ENCODE data around the gene AJAP1.

Gene AJAP1

GRCh38 chr1:4684136-4684535 is 29.7 kb downstream of the AJAP1 start:
- no peak overlapping the region for H4K91ac ChIP-seq (ENCODE audit: low read depth, low read length, poor library complexity)
- WGBS, 2 donors (ENCODE audit: extremely low coverage in 2 of 2, insufficient read length in 2 of 2, insufficient replicate concordance in 1 of 2), result no CpG with 5 or more reads among the region's 8 CpGs
- H2BK120ac ChIP-seq (ENCODE audit: low read depth, low read length), result no peak overlapping the region
- no peak overlapping the region for H3K23ac ChIP-seq (ENCODE audit: low read depth, low read length, poor library complexity)
- no peak overlapping the region for H3K4me3 ChIP-seq (ENCODE audit: low read length in 2 of 2)
- no peak overlapping the region for H2AFZ ChIP-seq (ENCODE audit: low read length)
- no peak overlapping the region for H2BK12ac ChIP-seq (ENCODE audit: low read length)
- H3K27ac ChIP-seq (replicated peaks; ENCODE audit: low read length), result no peak overlapping the region
- H3K4me1 ChIP-seq (ENCODE audit: control insufficient read depth in 2 of 2, insufficient read depth in 1 of 2, low read depth in 1 of 2, low read length in 2 of 2), result peaks cover 0 to 13% of the 10 kb centered on the region in 2 donors
- no peak overlapping the region for H3K14ac ChIP-seq (ENCODE audit: low read length)
- no peaks in the 10 kb centered on the region for H3K27me3 ChIP-seq (ENCODE audit: control insufficient read depth in 3 of 3, insufficient read depth in 3 of 3, low read depth in 1 of 3, low read length in 3 of 3)
- no peak overlapping the region for H3K18ac ChIP-seq (ENCODE audit: low read length)
- no peak overlapping the region for H2BK5ac ChIP-seq (ENCODE audit: low read length)
- no peaks in the 10 kb centered on the region for H3K36me3 ChIP-seq (replicated peaks in 1 of 2; ENCODE audit: control insufficient read depth in 2 of 2, insufficient read depth in 2 of 2, low read length in 2 of 2)
- no peaks in the 10 kb centered on the region for H3K9me3 ChIP-seq (replicated peaks in 1 of 2; ENCODE audit: control insufficient read depth in 2 of 2, insufficient read depth in 1 of 2, low read depth in 1 of 2, low read length in 2 of 2)
- no peak overlapping the region for H2BK15ac ChIP-seq (ENCODE audit: low read length)
- H3K79me1 ChIP-seq (ENCODE audit: low read depth, low read length), result no peaks in the 10 kb centered on the region
- peak overlapping the region; percentile 51 for H2AK5ac ChIP-seq (ENCODE audit: low read depth, low read length)
- H4K8ac ChIP-seq (ENCODE audit: low read depth, low read length), result no peak overlapping the region
- H3K4me2 ChIP-seq (ENCODE audit: insufficient read depth, low read length, poor library complexity, severe bottlenecking), result no peak overlapping the region
- no peak overlapping the region for H3K9ac ChIP-seq (ENCODE audit: low read depth, low read length, poor library complexity)
- H3K4ac ChIP-seq (ENCODE audit: low read length), result no peak overlapping the region
- no peak for DNase-seq (ENCODE audit: low spot score)

GRCh38 chr1:4684864-4685522 is 30.6 kb downstream of the AJAP1 start:
- Histone ChIP-seq H3K36me3 (replicated peaks in 1 of 2; ENCODE audit: control insufficient read depth in 2 of 2, insufficient read depth in 2 of 2, low read length in 2 of 2) (no peaks in the 10 kb centered on the region), H3K4ac (ENCODE audit: low read length) (no peak overlapping the region), H3K9ac (ENCODE audit: low read depth, low read length, poor library complexity) (no peak overlapping the region), H4K8ac (ENCODE audit: low read depth, low read length) (no peak overlapping the region), H2BK12ac (ENCODE audit: low read length) (no peak overlapping the region), H4K91ac (ENCODE audit: low read depth, low read length, poor library complexity) (no peak overlapping the region), H3K18ac (ENCODE audit: low read length) (no peak overlapping the region), H2BK120ac (ENCODE audit: low read depth, low read length) (no peak overlapping the region), H2BK5ac (ENCODE audit: low read length) (no peak overlapping the region), H3K27me3 (ENCODE audit: control insufficient read depth in 3 of 3, insufficient read depth in 3 of 3, low read depth in 1 of 3, low read length in 3 of 3) (no peaks in the 10 kb centered on the region), H3K27ac (replicated peaks; ENCODE audit: low read length) (no peak overlapping the region), H3K4me2 (ENCODE audit: insufficient read depth, low read length, poor library complexity, severe bottlenecking) (no peak overlapping the region), H3K9me3 (replicated peaks in 1 of 2; ENCODE audit: control insufficient read depth in 2 of 2, insufficient read depth in 1 of 2, low read depth in 1 of 2, low read length in 2 of 2) (no peaks in the 10 kb centered on the region), H3K4me3 (ENCODE audit: low read length in 2 of 2) (no peak overlapping the region), H3K23ac (ENCODE audit: low read depth, low read length, poor library complexity) (no peak overlapping the region), H2BK15ac (ENCODE audit: low read length) (no peak overlapping the region), H2AFZ (ENCODE audit: low read length) (no peak overlapping the region), H3K79me1 (ENCODE audit: low read depth, low read length) (no peaks in the 10 kb centered on the region), H2AK5ac (ENCODE audit: low read depth, low read length) (no peak overlapping the region), H3K14ac (ENCODE audit: low read length) (no peak overlapping the region), H3K4me1 (ENCODE audit: control insufficient read depth in 2 of 2, insufficient read depth in 1 of 2, low read depth in 1 of 2, low read length in 2 of 2) (peaks cover 0 to 17% of the 10 kb centered on the region in 2 donors)
- no peak for DNase-seq (ENCODE audit: low spot score)
- no CpG with 5 or more reads among the region's 7 CpGs for WGBS, 2 donors (ENCODE audit: extremely low coverage in 2 of 2, insufficient read length in 2 of 2, insufficient replicate concordance in 1 of 2)

GRCh38 chr1:4685523-4685865 is 31.1 kb downstream of the AJAP1 start:
- WGBS, 2 donors (ENCODE audit: extremely low coverage in 2 of 2, insufficient read length in 2 of 2, insufficient replicate concordance in 1 of 2), result no CpG with 5 or more reads among the region's 6 CpGs
- no peak overlapping the region for H2AFZ ChIP-seq (ENCODE audit: low read length)
- H3K23ac ChIP-seq (ENCODE audit: low read depth, low read length, poor library complexity), result peak overlapping the region; percentile 35
- peaks cover 0 to 17% of the 10 kb centered on the region in 2 donors for H3K4me1 ChIP-seq (ENCODE audit: control insufficient read depth in 2 of 2, insufficient read depth in 1 of 2, low read depth in 1 of 2, low read length in 2 of 2)
- no peak overlapping the region for H2BK5ac ChIP-seq (ENCODE audit: low read length)
- H4K8ac ChIP-seq (ENCODE audit: low read depth, low read length), result no peak overlapping the region
- H3K36me3 ChIP-seq (replicated peaks in 1 of 2; ENCODE audit: control insufficient read depth in 2 of 2, insufficient read depth in 2 of 2, low read length in 2 of 2), result no peaks in the 10 kb centered on the region
- H2BK12ac ChIP-seq (ENCODE audit: low read length), result no peak overlapping the region
- H3K27me3 ChIP-seq (ENCODE audit: control insufficient read depth in 3 of 3, insufficient read depth in 3 of 3, low read depth in 1 of 3, low read length in 3 of 3), result no peaks in the 10 kb centered on the region
- no peak overlapping the region for H3K4me2 ChIP-seq (ENCODE audit: insufficient read depth, low read length, poor library complexity, severe bottlenecking)
- no peaks in the 10 kb centered on the region for H3K79me1 ChIP-seq (ENCODE audit: low read depth, low read length)
- no peak overlapping the region for H3K9ac ChIP-seq (ENCODE audit: low read depth, low read length, poor library complexity)
- no peaks in the 10 kb centered on the region for H3K9me3 ChIP-seq (replicated peaks in 1 of 2; ENCODE audit: control insufficient read depth in 2 of 2, insufficient read depth in 1 of 2, low read depth in 1 of 2, low read length in 2 of 2)
- H2AK5ac ChIP-seq (ENCODE audit: low read depth, low read length), result no peak overlapping the region
- no peak overlapping the region for H3K14ac ChIP-seq (ENCODE audit: low read length)
- DNase-seq (ENCODE audit: low spot score), result no peak
- H3K27ac ChIP-seq (replicated peaks; ENCODE audit: low read length), result no peak overlapping the region
- no peak overlapping the region for H2BK15ac ChIP-seq (ENCODE audit: low read length)
- no peak overlapping the region for H3K18ac ChIP-seq (ENCODE audit: low read length)
- no peak overlapping the region for H4K91ac ChIP-seq (ENCODE audit: low read depth, low read length, poor library complexity)
- no peak overlapping the region for H3K4me3 ChIP-seq (ENCODE audit: low read length in 2 of 2)
- no peak overlapping the region for H3K4ac ChIP-seq (ENCODE audit: low read length)
- no peak overlapping the region for H2BK120ac ChIP-seq (ENCODE audit: low read depth, low read length)

- H3K9me3 ChIP-seq (replicated peaks in 1 of 2; ENCODE audit: control insufficient read depth in 2 of 2, insufficient read depth in 1 of 2, low read depth in 1 of 2, low read length in 2 of 2), result no peaks in the 10 kb centered on the region
- H3K27ac ChIP-seq (replicated peaks; ENCODE audit: low read length), result no peak overlapping the region
- no peak overlapping the region for H3K4me2 ChIP-seq (ENCODE audit: insufficient read depth, low read length, poor library complexity, severe bottlenecking)
- WGBS, 2 donors (ENCODE audit: extremely low coverage in 2 of 2, insufficient read length in 2 of 2, insufficient replicate concordance in 1 of 2), result no CpG with 5 or more reads among the region's 11 CpGs
- no peak overlapping the region for H3K14ac ChIP-seq (ENCODE audit: low read length)
- no peak overlapping the region for H3K4ac ChIP-seq (ENCODE audit: low read length)
- H4K91ac ChIP-seq (ENCODE audit: low read depth, low read length, poor library complexity), result no peak overlapping the region
- peaks cover 0 to 3% (median 0%) of the 10 kb centered on the region in 3 experiments for H3K27me3 ChIP-seq (ENCODE audit: control insufficient read depth in 3 of 3, insufficient read depth in 3 of 3, low read depth in 1 of 3, low read length in 3 of 3)
- peaks cover 0 to 17% of the 10 kb centered on the region in 2 donors for H3K4me1 ChIP-seq (ENCODE audit: control insufficient read depth in 2 of 2, insufficient read depth in 1 of 2, low read depth in 1 of 2, low read length in 2 of 2)
- no peaks in the 10 kb centered on the region for H3K79me1 ChIP-seq (ENCODE audit: low read depth, low read length)
- DNase-seq (ENCODE audit: low spot score), result no peak
- no peak overlapping the region for H2BK5ac ChIP-seq (ENCODE audit: low read length)
- peak overlapping the region; percentile 47 for H2BK12ac ChIP-seq (ENCODE audit: low read length)
- H3K18ac ChIP-seq (ENCODE audit: low read length), result peak overlapping the region; percentile 83
- no peak overlapping the region for H4K8ac ChIP-seq (ENCODE audit: low read depth, low read length)
- H3K23ac ChIP-seq (ENCODE audit: low read depth, low read length, poor library complexity), result peak overlapping the region; percentile 30
- H2BK120ac ChIP-seq (ENCODE audit: low read depth, low read length), result no peak overlapping the region
- no peaks in the 10 kb centered on the region for H3K36me3 ChIP-seq (replicated peaks in 1 of 2; ENCODE audit: control insufficient read depth in 2 of 2, insufficient read depth in 2 of 2, low read length in 2 of 2)
- H2AK5ac ChIP-seq (ENCODE audit: low read depth, low read length), result peak overlapping the region; percentile 67
- H2AFZ ChIP-seq (ENCODE audit: low read length), result no peak overlapping the region
- H3K4me3 ChIP-seq (ENCODE audit: low read length in 2 of 2), result no peak overlapping the region
- peak overlapping the region; percentile 12 for H3K9ac ChIP-seq (ENCODE audit: low read depth, low read length, poor library complexity)
- peak overlapping the region; percentile 72 for H2BK15ac ChIP-seq (ENCODE audit: low read length)
Observed at GRCh38 chr1:4687943-4688342, 33.5 kb downstream of the AJAP1 start.

All from neuronal stem cell (in vitro differentiated cells).